LNCAP (cell line): ENCODE measurements around the gene CALHM1.

Experiments
- CTCF ChIP-seq: fragments of 450-650 bp; IDR thresholded peaks from 2 replicates; pipeline ENCODE4 v1.5.1; 2017; ENCODE audit warnings: mild to moderate bottlenecking

The CALHM1 gene

GRCh38 chr10:103429647-103430046, 29.1 kb downstream of the CALHM1 start:
- no peak for TF ChIP-seq CTCF

- no peak for TF ChIP-seq CTCF
Measured at GRCh38 chr10:103428989-103429643, 29.6 kb downstream of the CALHM1 start.

- no peak for TF ChIP-seq CTCF
Measured at GRCh38 chr10:103427866-103428265, 30.8 kb downstream of the CALHM1 start.

- no peak for TF ChIP-seq CTCF
Measured at GRCh38 chr10:103423748-103424147, 35.0 kb downstream of the CALHM1 start.

- TF ChIP-seq CTCF = no peak
Measured at GRCh38 chr10:103419101-103419500, 39.6 kb downstream of the CALHM1 start.

- no peak for TF ChIP-seq CTCF
Measured at GRCh38 chr10:103417601-103418000, 41.1 kb downstream of the CALHM1 start.

GRCh38 chr10:103416436-103417147, 42.1 kb downstream of the CALHM1 start:
- peak; percentile 65 for TF ChIP-seq CTCF
